Measurements from ENCODE around the gene INS.

- TF ChIP-seq, protein P1, sequence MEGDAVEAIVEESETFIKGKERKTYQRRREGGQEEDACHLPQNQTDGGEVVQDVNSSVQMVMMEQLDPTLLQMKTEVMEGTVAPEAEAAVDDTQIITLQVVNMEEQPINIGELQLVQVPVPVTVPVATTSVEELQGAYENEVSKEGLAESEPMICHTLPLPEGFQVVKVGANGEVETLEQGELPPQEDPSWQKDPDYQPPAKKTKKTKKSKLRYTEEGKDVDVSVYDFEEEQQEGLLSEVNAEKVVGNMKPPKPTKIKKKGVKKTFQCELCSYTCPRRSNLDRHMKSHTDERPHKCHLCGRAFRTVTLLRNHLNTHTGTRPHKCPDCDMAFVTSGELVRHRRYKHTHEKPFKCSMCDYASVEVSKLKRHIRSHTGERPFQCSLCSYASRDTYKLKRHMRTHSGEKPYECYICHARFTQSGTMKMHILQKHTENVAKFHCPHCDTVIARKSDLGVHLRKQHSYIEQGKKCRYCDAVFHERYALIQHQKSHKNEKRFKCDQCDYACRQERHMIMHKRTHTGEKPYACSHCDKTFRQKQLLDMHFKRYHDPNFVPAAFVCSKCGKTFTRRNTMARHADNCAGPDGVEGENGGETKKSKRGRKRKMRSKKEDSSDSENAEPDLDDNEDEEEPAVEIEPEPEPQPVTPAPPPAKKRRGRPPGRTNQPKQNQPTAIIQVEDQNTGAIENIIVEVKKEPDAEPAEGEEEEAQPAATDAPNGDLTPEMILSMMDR (IDR thresholded peaks at IDR 0.05), result no peak
- no peak for TF ChIP-seq POLR2A (IDR thresholded peaks at IDR 0.05)
These were observed 6.1 kb downstream of the INS start for GRCh38 chr11:2154889-2155288.

All from Peyer's patch (tissue), 4 donors.